ENCODE measurements around the gene FBXO46.
A peak's percentile ranks its signal among the peaks of the same experiment; 100 is the strongest.

DNA sequence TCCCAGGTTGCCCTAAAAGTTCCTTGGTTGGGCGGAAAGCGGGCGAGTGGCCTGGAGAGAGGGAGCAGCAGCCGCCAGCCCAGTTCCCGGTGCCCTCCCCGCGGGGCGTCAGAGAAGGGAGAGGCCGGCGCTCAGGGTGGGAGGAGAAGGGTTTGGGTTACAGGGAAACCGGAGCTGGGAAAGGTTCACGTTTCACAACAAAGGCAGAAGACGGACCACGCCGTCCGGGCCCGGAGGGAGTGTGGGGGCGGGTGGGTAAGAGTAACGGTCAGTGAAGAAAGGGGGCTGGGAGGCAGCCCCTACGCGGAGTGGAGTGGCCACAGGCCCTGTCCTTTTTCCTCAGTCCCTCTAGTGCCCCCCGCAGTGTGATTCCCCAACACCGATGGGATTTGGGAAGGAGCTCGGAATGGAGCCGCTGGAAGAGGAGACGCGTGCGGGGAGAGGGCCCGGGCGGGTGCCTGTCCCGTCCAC is 36.7 kb upstream of the FBXO46 start:
- TF ChIP-seq CTCF (IDR thresholded peaks at IDR 0.05) (no peak), POLR2A (IDR thresholded peaks at IDR 0.05) (peak in 1 of 2 donors; percentile 56)
